Amygdala (tissue), 56 donors: ENCODE results near the gene MED26.
"Not testable (repeated sequence)": the region's sequence is repeated elsewhere in the genome, so short reads cannot be mapped to it uniquely, and the experiment has no call there.

Experiments
- DNase-seq, 56 donors: peaks; one replicate each; lab custom pipeline; 2025; lab: John Stamatoyannopoulos, UW

The MED26 gene

GRCh38 chr19:16651421-16652188 is 23.6 kb upstream of the MED26 start:
- not testable (repeated sequence) for DNase-seq

- DNase-seq: no peak
Observed at GRCh38 chr19:16650821-16651220, 22.8 kb upstream of the MED26 start.

GRCh38 chr19:16649734-16650133 is 21.7 kb upstream of the MED26 start:
- DNase-seq: no peak

GRCh38 chr19:16645140-16645539 is 17.1 kb upstream of the MED26 start:
- DNase-seq: peak in 52 of 56 donors; percentile 1 to 90 (median 52)

GRCh38 chr19:16641695-16642094 is 13.7 kb upstream of the MED26 start:
- DNase-seq: no peak

GRCh38 chr19:16640951-16641350 is 12.9 kb upstream of the MED26 start:
- DNase-seq: no peak

- DNase-seq: no peak
Observed at GRCh38 chr19:16638666-16639065, 10.7 kb upstream of the MED26 start.

GRCh38 chr19:16637535-16637934 is 9.5 kb upstream of the MED26 start:
- DNase-seq: no peak

GRCh38 chr19:16631465-16631864 is 3.5 kb upstream of the MED26 start:
- DNase-seq: no peak

GRCh38 chr19:16628984-16629691 is 1.1 kb upstream of the MED26 start:
- DNase-seq: peak in 3 of 56 donors; percentile 12 to 36 (median 20)

GRCh38 chr19:16627928-16628182 is 149 bp downstream of the MED26 start:
- no peak for DNase-seq

- peak in 1 of 56 donors; percentile 4 for DNase-seq
Observed at GRCh38 chr19:16627193-16627927, 644 bp downstream of the MED26 start.

GRCh38 chr19:16626796-16627192 is 1.2 kb downstream of the MED26 start:
- no peak for DNase-seq

GRCh38 chr19:16625163-16625958 is 2.6 kb downstream of the MED26 start:
- DNase-seq: no peak

- no peak for DNase-seq
Observed at GRCh38 chr19:16624236-16624635, 3.8 kb downstream of the MED26 start.

- no peak for DNase-seq
Observed at GRCh38 chr19:16623576-16623975, 4.4 kb downstream of the MED26 start.

- no peak for DNase-seq
Observed at GRCh38 chr19:16623066-16623465, 4.9 kb downstream of the MED26 start.

- DNase-seq: no peak
Observed at GRCh38 chr19:16621165-16621800, 6.7 kb downstream of the MED26 start.

- DNase-seq: no peak
Observed at GRCh38 chr19:16620584-16620983, 7.4 kb downstream of the MED26 start.

GRCh38 chr19:16620018-16620417 is 8.0 kb downstream of the MED26 start:
- peak in 4 of 56 donors; percentile 2 to 20 (median 12) for DNase-seq
